SH-SY5Y (cell line): Measurements from ENCODE around the gene IKZF4.

Experiments
- GATA2 ChIP-seq: IDR thresholded peaks from 2 replicates; pipeline ENCODE4 v1.6.1; 2011; ENCODE audit warnings: mild to moderate bottlenecking, low read depth, low read length
- GATA3 ChIP-seq: IDR thresholded peaks from 2 replicates; pipeline ENCODE4 v1.6.1; 2011; ENCODE audit warnings: low read depth, mild to moderate bottlenecking, low read length, moderate library complexity

GRCh38 chr12:55974308-55974730, 46.5 kb upstream of the IKZF4 start:
- TF ChIP-seq GATA3 = no peak
- no peak for TF ChIP-seq GATA2
